Activated CD8-positive, alpha-beta memory T cell treated with anti-CD3 and anti-CD28 coated beads, Interleukin-2, amount 50 U/mL, for 1 hour (primary cell): ENCODE results near the gene CYP4B1.
"Not testable (repeated sequence)": the region's sequence is repeated elsewhere in the genome, so short reads cannot be mapped to it uniquely, and the experiment has no call there.

Source experiments
- DNase-seq: peaks from one replicate; pipeline ENCODE4 v3.0.0-alpha.2; 2020; ENCODE audit errors: extremely low read depth

CYP4B1 gene

GRCh38 chr1:46816930-46817329 is 18.1 kb downstream of the CYP4B1 start:
- DNase-seq = no peak

- DNase-seq = no peak
Observed at GRCh38 chr1:46817814-46818213, 19.0 kb downstream of the CYP4B1 start.

- DNase-seq = no peak
Observed at GRCh38 chr1:46818591-46818990, 19.7 kb downstream of the CYP4B1 start.

- no peak for DNase-seq
Observed at GRCh38 chr1:46819335-46819734, 20.5 kb downstream of the CYP4B1 start.

GRCh38 chr1:46820076-46820475 is 21.2 kb downstream of the CYP4B1 start:
- DNase-seq = no peak

GRCh38 chr1:46820560-46821060 is 21.8 kb downstream of the CYP4B1 start:
- DNase-seq = no peak

GRCh38 chr1:46822248-46822826 is 23.5 kb downstream of the CYP4B1 start:
- no peak for DNase-seq

- no peak for DNase-seq
Observed at GRCh38 chr1:46823151-46823550, 24.3 kb downstream of the CYP4B1 start.

- DNase-seq = not testable (repeated sequence)
Observed at GRCh38 chr1:46826892-46827291, 28.0 kb downstream of the CYP4B1 start.

GRCh38 chr1:46830665-46831322 is 31.9 kb downstream of the CYP4B1 start:
- DNase-seq = no peak

GRCh38 chr1:46835469-46835868 is 36.6 kb downstream of the CYP4B1 start:
- not testable (repeated sequence) for DNase-seq

- not testable (repeated sequence) for DNase-seq
Observed at GRCh38 chr1:46846386-46846785, 47.5 kb downstream of the CYP4B1 start.

GRCh38 chr1:46857660-46858065 is 58.8 kb downstream of the CYP4B1 start:
- not testable (repeated sequence) for DNase-seq

- no peak for DNase-seq
Observed at GRCh38 chr1:46862348-46862747, 63.5 kb downstream of the CYP4B1 start.
